Measurements from ENCODE around the gene NEU1.

The NEU1 gene

GRCh38 chr6:31815025-31815838 lies 47.4 kb downstream of the NEU1 start, which contains the start of the genes HSPA1A and HSPA1L:
Gene HSPA1A, plus strand, starts transcription at chr6:31815543. Its CDS starts 214 bp downstream, at chr6:31815757.
Gene HSPA1L, minus strand, starts transcription at chr6:31815283. Its CDS starts 3,311 bp downstream, at chr6:31811972.
- peak; percentile 99 for DNase-seq

- DNase-seq, result peak; percentile 99
Observed at GRCh38 chr6:31814677-31815024, 48.0 kb downstream of the NEU1 start.

- DNase-seq, result no peak
Observed at GRCh38 chr6:31813465-31813849, 49.2 kb downstream of the NEU1 start.

DNA sequence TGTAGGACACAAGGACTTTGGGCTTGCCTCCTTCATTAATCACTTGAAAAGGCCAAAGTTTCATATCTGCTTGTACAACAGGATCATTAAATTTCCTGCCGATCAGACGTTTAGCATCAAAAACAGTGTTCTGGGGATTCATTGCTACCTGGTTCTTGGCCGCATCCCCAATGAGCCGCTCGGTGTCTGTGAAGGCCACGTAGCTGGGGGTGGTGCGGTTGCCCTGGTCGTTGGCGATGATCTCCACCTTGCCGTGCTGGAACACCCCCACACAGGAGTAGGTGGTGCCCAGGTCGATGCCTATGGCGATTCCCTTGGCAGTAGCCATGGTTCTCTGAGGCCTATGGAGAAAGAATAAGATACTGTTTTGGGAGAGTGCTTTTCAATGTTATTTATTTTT lies 51.0 kb downstream of the NEU1 start:
- no peak for DNase-seq

GRCh38 chr6:31808599-31808998 lies 54.0 kb downstream of the NEU1 start:
- peak; percentile 80 for DNase-seq
